ENCODE results near the gene PKMYT1.

PKMYT1 gene

DNA sequence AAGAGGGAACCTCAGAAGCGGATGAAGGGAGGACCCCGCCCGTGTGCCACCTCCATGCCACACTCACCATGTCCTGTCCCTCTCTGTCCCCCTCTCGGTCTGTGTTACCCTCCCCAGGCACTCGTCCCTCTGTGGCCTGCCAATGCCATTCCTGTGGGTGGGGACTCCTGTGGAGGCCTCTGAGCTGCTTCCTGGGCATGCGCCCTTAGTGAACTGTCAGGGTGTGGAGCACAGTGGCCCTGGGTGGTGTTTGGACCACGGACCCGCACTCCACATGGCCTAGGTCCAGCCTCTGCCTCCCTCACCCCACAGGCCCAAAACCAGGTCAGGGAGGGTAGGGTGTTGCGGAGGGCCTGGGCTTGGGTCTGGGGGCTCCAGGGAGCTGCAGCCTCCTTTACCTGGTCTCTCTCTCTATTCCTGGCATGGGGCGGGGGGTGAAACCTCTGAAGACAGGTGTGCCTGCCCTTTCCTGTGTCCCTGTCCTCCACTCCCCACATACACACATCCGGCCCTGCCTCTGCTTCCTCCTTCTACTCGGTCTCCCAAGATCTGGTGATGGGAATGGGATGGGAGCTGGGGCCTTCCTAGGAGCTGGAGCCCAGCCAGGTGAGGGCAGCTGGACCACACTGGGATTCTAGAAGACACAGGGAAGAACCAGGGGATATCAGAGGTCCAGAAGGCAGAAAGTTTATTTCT is 11.5 kb upstream of the PKMYT1 start:
- Histone ChIP-seq H3K9ac (ENCODE audit: low read depth, low read length) (no peak overlapping the region), H3K36me3 (ENCODE audit: control insufficient read depth, insufficient read depth, low read length) (no peaks in the 10 kb centered on the region)

DNA sequence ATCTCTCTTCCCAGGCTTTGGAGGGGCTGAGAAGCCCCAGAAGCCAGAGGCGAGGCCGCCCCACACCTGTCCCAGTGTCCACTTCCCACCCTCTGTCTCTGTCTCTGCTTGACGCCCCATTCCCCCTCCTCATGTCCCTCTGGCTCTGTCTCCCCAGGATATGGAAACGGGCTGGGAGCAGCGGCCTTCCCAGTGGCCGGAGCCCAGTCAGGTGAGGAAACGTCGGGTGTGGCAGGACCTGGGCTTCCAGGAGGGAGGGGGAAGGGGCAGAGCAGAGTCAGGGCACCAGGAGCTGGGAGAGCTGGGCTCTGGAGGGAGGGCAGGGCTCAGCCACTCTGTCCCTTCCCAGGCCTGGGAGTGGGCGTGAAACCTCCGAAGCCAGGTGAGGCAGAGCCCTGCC is 10.6 kb upstream of the PKMYT1 start:
- Histone ChIP-seq H3K4me3 (ENCODE audit: low read depth, low read length) (no peak overlapping the region), H3K27me3 (ENCODE audit: control insufficient read depth, insufficient read depth, low read length) (no peaks in the 10 kb centered on the region)

More for the DNA sequence above, 11.5 kb upstream of the PKMYT1 start:
- Histone ChIP-seq H3K9me3 (ENCODE audit: control insufficient read depth, insufficient read depth, low read length) (no peaks in the 10 kb centered on the region), H3K4me1 (ENCODE audit: control insufficient read depth, insufficient read depth, low read length) (peaks cover 17% of the 10 kb centered on the region), H3K4me3 (ENCODE audit: low read depth, low read length) (no peak overlapping the region), H3K27me3 (ENCODE audit: control insufficient read depth, insufficient read depth, low read length) (no peaks in the 10 kb centered on the region), H3K27ac (ENCODE audit: low read depth, low read length) (no peak overlapping the region)

DNA sequence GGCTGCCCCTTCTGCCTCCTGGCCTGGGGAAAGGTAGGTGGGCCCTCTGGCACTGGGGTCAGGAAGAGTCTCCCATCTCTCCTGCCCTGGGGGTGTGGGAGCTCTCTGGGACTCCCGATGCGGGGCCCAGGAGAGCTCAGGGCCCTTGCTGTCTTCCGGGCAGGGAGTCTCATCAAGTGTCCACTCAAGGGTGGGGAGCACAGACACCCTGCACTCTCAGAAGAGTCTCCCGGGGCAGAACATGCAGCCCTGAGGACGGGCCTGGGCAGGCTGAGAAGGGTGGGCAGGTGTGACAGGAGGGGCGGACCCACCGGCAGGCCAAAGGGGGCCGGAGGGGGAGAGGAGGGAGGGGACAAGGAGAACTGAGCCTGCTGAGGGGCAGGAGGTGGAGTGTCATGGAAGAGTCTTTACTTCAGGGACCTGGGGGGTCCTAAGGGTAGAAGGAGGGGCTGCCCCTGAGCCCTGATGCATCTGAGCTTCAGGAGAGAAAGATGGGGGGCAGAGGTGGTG is 8.4 kb upstream of the PKMYT1 start:
- Histone ChIP-seq H3K27ac (ENCODE audit: low read depth, low read length) (no peak overlapping the region), H3K9me3 (ENCODE audit: control insufficient read depth, insufficient read depth, low read length) (no peaks in the 10 kb centered on the region), H3K27me3 (ENCODE audit: control insufficient read depth, insufficient read depth, low read length) (no peaks in the 10 kb centered on the region), H3K9ac (ENCODE audit: low read depth, low read length) (no peak overlapping the region), H3K4me1 (ENCODE audit: control insufficient read depth, insufficient read depth, low read length) (peaks cover 16% of the 10 kb centered on the region), H3K4me3 (ENCODE audit: low read depth, low read length) (no peak overlapping the region), H3K36me3 (ENCODE audit: control insufficient read depth, insufficient read depth, low read length) (no peaks in the 10 kb centered on the region)

More for the DNA sequence above, 10.6 kb upstream of the PKMYT1 start:
- no peaks in the 10 kb centered on the region for H3K36me3 ChIP-seq (ENCODE audit: control insufficient read depth, insufficient read depth, low read length)
- no peak overlapping the region for H3K9ac ChIP-seq (ENCODE audit: low read depth, low read length)
- no peaks in the 10 kb centered on the region for H3K9me3 ChIP-seq (ENCODE audit: control insufficient read depth, insufficient read depth, low read length)
- H3K4me1 ChIP-seq (ENCODE audit: control insufficient read depth, insufficient read depth, low read length) = peaks cover 16% of the 10 kb centered on the region
- no peak overlapping the region for H3K27ac ChIP-seq (ENCODE audit: low read depth, low read length)

DNA sequence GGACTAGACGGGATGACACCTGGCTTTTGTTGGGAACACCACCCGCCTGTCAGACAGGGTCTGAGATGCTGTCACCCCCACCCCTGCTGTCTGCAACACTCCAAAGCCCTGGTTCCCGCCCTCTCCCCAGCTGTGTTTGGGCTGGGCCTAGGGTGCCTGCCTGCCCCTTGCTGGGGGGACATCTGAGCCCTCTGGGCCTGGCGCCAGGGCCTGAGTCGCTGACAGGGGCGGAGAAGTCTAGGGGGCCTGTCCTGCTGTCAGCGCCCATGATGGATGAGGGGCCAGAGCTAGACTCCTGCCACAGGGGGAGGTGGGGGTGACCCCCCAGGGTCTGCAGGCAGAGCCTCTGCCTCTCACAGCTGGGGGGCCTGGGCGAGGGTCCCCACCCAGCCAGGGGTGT is 7.6 kb upstream of the PKMYT1 start:
- H3K27ac ChIP-seq (ENCODE audit: low read depth, low read length) = no peak overlapping the region
- H3K4me1 ChIP-seq (ENCODE audit: control insufficient read depth, insufficient read depth, low read length) = peaks cover 19% of the 10 kb centered on the region
- H3K36me3 ChIP-seq (ENCODE audit: control insufficient read depth, insufficient read depth, low read length) = no peaks in the 10 kb centered on the region
- H3K4me3 ChIP-seq (ENCODE audit: low read depth, low read length) = no peak overlapping the region
- H3K9me3 ChIP-seq (ENCODE audit: control insufficient read depth, insufficient read depth, low read length) = no peaks in the 10 kb centered on the region
- H3K27me3 ChIP-seq (ENCODE audit: control insufficient read depth, insufficient read depth, low read length) = no peaks in the 10 kb centered on the region
- no peak overlapping the region for H3K9ac ChIP-seq (ENCODE audit: low read depth, low read length)

GRCh38 chr16:2987286-2987685 is 7.0 kb upstream of the PKMYT1 start:
- H3K27ac ChIP-seq (ENCODE audit: low read depth, low read length) = no peak overlapping the region
- H3K36me3 ChIP-seq (ENCODE audit: control insufficient read depth, insufficient read depth, low read length) = no peaks in the 10 kb centered on the region
- H3K27me3 ChIP-seq (ENCODE audit: control insufficient read depth, insufficient read depth, low read length) = no peaks in the 10 kb centered on the region
- H3K9me3 ChIP-seq (ENCODE audit: control insufficient read depth, insufficient read depth, low read length) = no peaks in the 10 kb centered on the region
- H3K4me1 ChIP-seq (ENCODE audit: control insufficient read depth, insufficient read depth, low read length) = peaks cover 21% of the 10 kb centered on the region
- no peak overlapping the region for H3K9ac ChIP-seq (ENCODE audit: low read depth, low read length)
- no peak overlapping the region for H3K4me3 ChIP-seq (ENCODE audit: low read depth, low read length)

DNA sequence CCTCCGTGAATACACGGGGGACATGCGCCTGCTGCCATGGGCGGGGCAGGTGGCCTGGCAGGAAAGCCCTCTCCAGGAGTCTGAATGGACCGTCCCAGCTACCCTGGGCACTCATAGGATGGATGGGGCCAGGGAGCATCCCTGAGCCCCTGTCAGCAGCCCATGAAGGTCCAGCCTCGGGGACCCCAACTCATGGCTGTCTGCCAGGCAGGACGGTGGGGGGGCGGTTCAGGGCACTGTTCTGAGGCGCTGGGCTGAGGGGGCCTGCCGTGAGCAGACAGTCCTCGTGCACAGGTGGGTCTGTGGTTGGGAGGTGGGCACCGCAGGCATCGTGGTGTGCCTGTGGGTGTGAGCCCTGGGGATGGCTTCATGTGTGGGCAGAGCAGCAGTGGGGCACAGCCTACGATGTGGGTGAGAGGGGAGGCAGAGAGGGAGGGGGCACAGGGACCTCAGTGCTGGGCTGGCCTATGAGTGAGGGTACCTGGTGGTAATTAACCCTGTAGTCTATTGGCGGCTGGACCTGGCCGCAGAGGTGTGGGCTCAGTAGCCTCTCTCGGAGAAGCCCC is 6.5 kb upstream of the PKMYT1 start:
- H3K36me3 ChIP-seq (ENCODE audit: control insufficient read depth, insufficient read depth, low read length) = no peaks in the 10 kb centered on the region
- H3K4me3 ChIP-seq (ENCODE audit: low read depth, low read length) = no peak overlapping the region
- peaks cover 27% of the 10 kb centered on the region for H3K4me1 ChIP-seq (ENCODE audit: control insufficient read depth, insufficient read depth, low read length)
- H3K9me3 ChIP-seq (ENCODE audit: control insufficient read depth, insufficient read depth, low read length) = no peaks in the 10 kb centered on the region
- H3K9ac ChIP-seq (ENCODE audit: low read depth, low read length) = no peak overlapping the region
- no peaks in the 10 kb centered on the region for H3K27me3 ChIP-seq (ENCODE audit: control insufficient read depth, insufficient read depth, low read length)
- no peak overlapping the region for H3K27ac ChIP-seq (ENCODE audit: low read depth, low read length)

DNA sequence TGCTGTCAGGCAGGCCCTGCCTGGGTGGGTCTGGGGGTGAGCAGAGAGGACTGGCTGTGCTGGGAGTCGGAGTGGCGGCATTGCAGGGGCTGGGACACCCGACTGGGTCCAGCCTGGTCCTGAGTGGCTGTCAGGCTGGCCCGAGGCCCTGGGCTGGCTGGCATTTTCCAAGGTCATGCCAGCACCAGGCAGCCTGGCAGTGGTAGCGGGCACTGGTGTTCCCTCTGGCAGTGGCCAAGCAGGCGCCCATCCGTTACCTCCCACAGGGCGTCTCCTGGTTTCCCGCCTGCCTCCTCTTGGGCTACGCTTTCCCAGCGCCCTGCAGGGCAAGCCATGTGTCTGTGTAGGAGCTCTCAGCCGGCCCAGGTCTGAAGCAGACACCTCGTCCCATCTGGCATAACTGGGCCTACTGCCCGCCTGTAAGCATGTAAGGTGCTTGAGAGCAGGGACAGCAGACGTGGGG is 5.7 kb upstream of the PKMYT1 start:
- Histone ChIP-seq H3K4me3 (ENCODE audit: low read depth, low read length) (no peak overlapping the region), H3K27ac (ENCODE audit: low read depth, low read length) (no peak overlapping the region), H3K9me3 (ENCODE audit: control insufficient read depth, insufficient read depth, low read length) (no peaks in the 10 kb centered on the region), H3K4me1 (ENCODE audit: control insufficient read depth, insufficient read depth, low read length) (peaks cover 32% of the 10 kb centered on the region), H3K9ac (ENCODE audit: low read depth, low read length) (no peak overlapping the region), H3K36me3 (ENCODE audit: control insufficient read depth, insufficient read depth, low read length) (no peaks in the 10 kb centered on the region), H3K27me3 (ENCODE audit: control insufficient read depth, insufficient read depth, low read length) (no peaks in the 10 kb centered on the region)

DNA sequence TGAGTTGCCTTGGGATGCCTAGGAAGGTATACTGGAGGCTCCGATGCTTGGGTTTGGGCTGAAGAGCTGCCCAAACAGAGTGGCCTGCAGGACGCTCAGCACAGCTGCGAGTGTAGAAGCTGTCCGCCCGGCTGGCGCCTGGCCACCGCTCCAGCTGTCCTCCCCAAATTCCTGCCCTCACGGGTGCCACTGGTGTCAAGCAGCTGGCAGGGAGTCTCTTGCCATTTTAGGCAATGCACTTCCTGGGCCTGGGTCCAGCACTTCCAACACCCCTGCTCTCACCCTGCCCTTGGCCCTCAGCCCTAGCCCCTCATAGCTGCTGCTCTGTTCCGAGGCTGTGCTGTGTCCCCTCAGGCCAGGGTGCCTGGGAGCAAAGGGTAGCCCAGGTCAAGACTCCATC is 5.2 kb upstream of the PKMYT1 start:
- no peak overlapping the region for H3K4me3 ChIP-seq (ENCODE audit: low read depth, low read length)
- H3K9ac ChIP-seq (ENCODE audit: low read depth, low read length) = no peak overlapping the region
- H3K27me3 ChIP-seq (ENCODE audit: control insufficient read depth, insufficient read depth, low read length) = no peaks in the 10 kb centered on the region
- no peaks in the 10 kb centered on the region for H3K36me3 ChIP-seq (ENCODE audit: control insufficient read depth, insufficient read depth, low read length)
- peaks cover 32% of the 10 kb centered on the region for H3K4me1 ChIP-seq (ENCODE audit: control insufficient read depth, insufficient read depth, low read length)
- no peaks in the 10 kb centered on the region for H3K9me3 ChIP-seq (ENCODE audit: control insufficient read depth, insufficient read depth, low read length)
- no peak overlapping the region for H3K27ac ChIP-seq (ENCODE audit: low read depth, low read length)

DNA sequence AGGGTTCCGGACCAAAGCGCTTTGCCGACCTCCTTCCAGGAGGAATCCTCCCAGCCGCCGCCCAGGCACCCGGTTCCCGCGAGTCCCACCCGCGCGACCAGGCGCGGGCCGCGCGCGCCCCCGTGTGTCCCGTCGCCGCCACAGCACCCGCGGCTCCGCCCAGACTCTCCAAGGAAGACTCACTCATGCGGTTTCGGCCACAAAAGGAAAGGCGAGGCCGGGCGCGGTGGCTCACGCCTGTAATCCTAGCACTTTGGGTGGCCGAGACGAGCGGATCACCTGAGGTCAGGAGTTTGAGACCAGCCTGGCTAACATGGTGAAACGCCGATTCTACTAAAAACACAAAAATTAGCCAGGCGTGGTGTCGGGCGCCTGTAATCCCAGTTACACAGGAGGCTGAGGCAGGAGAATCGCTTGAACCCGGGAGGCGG is 3.5 kb upstream of the PKMYT1 start:
- no peak overlapping the region for H3K9ac ChIP-seq (ENCODE audit: low read depth, low read length)

GRCh38 chr16:2982402-2982801 is 2.2 kb upstream of the PKMYT1 start:
- Histone ChIP-seq H3K9ac (ENCODE audit: low read depth, low read length) (no peak overlapping the region), H3K27ac (ENCODE audit: low read depth, low read length) (peak overlapping the region; percentile 98), H3K9me3 (ENCODE audit: control insufficient read depth, insufficient read depth, low read length) (no peaks in the 10 kb centered on the region), H3K4me3 (ENCODE audit: low read depth, low read length) (no peak overlapping the region), H3K4me1 (ENCODE audit: control insufficient read depth, insufficient read depth, low read length) (peaks cover 27% of the 10 kb centered on the region), H3K27me3 (ENCODE audit: control insufficient read depth, insufficient read depth, low read length) (no peaks in the 10 kb centered on the region), H3K36me3 (ENCODE audit: control insufficient read depth, insufficient read depth, low read length) (peaks cover 13% of the 10 kb centered on the region)

More for the DNA sequence above, 3.5 kb upstream of the PKMYT1 start:
- Histone ChIP-seq H3K27ac (ENCODE audit: low read depth, low read length) (peak overlapping the region; percentile 35), H3K36me3 (ENCODE audit: control insufficient read depth, insufficient read depth, low read length) (0 out of 2 replicates have a peak, but pooled peaks cover 5% of the 10 kb centered on the region), H3K4me1 (ENCODE audit: control insufficient read depth, insufficient read depth, low read length) (peaks cover 27% of the 10 kb centered on the region), H3K4me3 (ENCODE audit: low read depth, low read length) (no peak overlapping the region), H3K9me3 (ENCODE audit: control insufficient read depth, insufficient read depth, low read length) (no peaks in the 10 kb centered on the region), H3K27me3 (ENCODE audit: control insufficient read depth, insufficient read depth, low read length) (no peaks in the 10 kb centered on the region)

DNA sequence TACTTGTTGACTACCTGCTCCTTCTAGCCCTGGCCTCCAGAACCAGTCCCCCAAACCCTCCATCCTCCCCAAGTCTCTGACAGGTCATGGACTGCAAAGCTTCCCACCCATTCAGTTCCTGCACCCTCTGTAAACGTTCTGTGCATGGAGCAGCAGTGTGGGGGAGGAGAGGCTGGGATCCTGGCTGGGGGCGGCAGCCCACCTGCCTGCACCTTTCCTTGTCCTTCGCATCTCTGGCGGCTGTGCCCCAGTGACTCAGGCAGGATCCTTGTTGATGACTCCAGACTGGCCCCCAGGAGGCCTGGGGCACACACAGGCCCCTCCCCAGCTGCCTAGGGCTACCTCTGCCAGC is 1.6 kb upstream of the PKMYT1 start:
- H3K4me1 ChIP-seq (ENCODE audit: control insufficient read depth, insufficient read depth, low read length) = peaks cover 27% of the 10 kb centered on the region
- H3K27me3 ChIP-seq (ENCODE audit: control insufficient read depth, insufficient read depth, low read length) = no peaks in the 10 kb centered on the region
- peak overlapping the region; percentile 88; the same call in 1 of the 2 replicates for H3K9ac ChIP-seq (ENCODE audit: low read depth, low read length)
- peaks cover 19% of the 10 kb centered on the region for H3K36me3 ChIP-seq (ENCODE audit: control insufficient read depth, insufficient read depth, low read length)
- H3K9me3 ChIP-seq (ENCODE audit: control insufficient read depth, insufficient read depth, low read length) = no peaks in the 10 kb centered on the region
- peak overlapping the region; percentile 86 for H3K4me3 ChIP-seq (ENCODE audit: low read depth, low read length)
- H3K27ac ChIP-seq (ENCODE audit: low read depth, low read length) = peak overlapping the region; percentile 98

Data from HUES48 (cell line).